HepG2 (cell line): ENCODE results near the gene EVI5. TPM values are rescaled to one million over a fixed set of nuclear protein-coding genes. Genes with fewer than 3 reads are reported as not detected.
A peak's percentile ranks its signal among the peaks of the same experiment; 100 is the strongest.

Source experiments
- HCFC1 ChIP-seq: fragments of 150-350 bp; IDR thresholded peaks from 2 replicates; pipeline ENCODE4 v1.6.1; 2014; ENCODE audit warnings: low read depth, low read length
- KDM5A ChIP-seq: fragments of 200-600 bp; sonication (generic); IDR thresholded peaks from 2 replicates; pipeline ENCODE4 v1.7.0; 2018; ENCODE audit warnings: antibody characterized with exemption, mild to moderate bottlenecking, low read length, borderline replicate concordance
- NFKB2 ChIP-seq: sonication (generic); formaldehyde crosslinking; IDR thresholded peaks from 2 replicates; pipeline ENCODE4 v1.4.0; 2020; ENCODE audit warnings: missing genetic modification reagents, borderline replicate concordance
- YEATS4 ChIP-seq: sonication (generic); formaldehyde crosslinking; IDR thresholded peaks from 2 replicates; pipeline ENCODE4 v1.4.0; 2020; ENCODE audit warnings: missing genetic modification reagents, borderline replicate concordance
- ZFP36 ChIP-seq: fragments of 150-350 bp; IDR thresholded peaks from 2 replicates; pipeline ENCODE4 v1.6.1; 2018; ENCODE audit warnings: borderline replicate concordance, low read length, low read depth; ENCODE audit not compliant: partially characterized antibody
- ZNF101 ChIP-seq: sonication (generic); formaldehyde crosslinking; IDR thresholded peaks from 2 replicates; pipeline ENCODE4 v1.4.0; 2020; ENCODE audit warnings: mild to moderate bottlenecking, low read depth, missing genetic modification reagents, borderline replicate concordance
- ZNF20 ChIP-seq: sonication (generic); formaldehyde crosslinking; IDR thresholded peaks from 2 replicates; pipeline ENCODE4 v1.4.0; 2020; ENCODE audit warnings: mild to moderate bottlenecking, moderate library complexity, missing genetic modification reagents
- ZNF33A ChIP-seq: sonication (generic); formaldehyde crosslinking; IDR thresholded peaks from 2 replicates; pipeline ENCODE4 v1.5.1; 2020; ENCODE audit warnings: missing genetic modification reagents, mild to moderate bottlenecking, moderate library complexity, borderline replicate concordance
- ZNF891 ChIP-seq: sonication (generic); formaldehyde crosslinking; IDR thresholded peaks from 2 replicates; pipeline ENCODE4 v1.5.0; 2020; ENCODE audit warnings: mild to moderate bottlenecking, missing genetic modification reagents
- polyA plus RNA-seq, 8 experiments: library from polyadenylated mRNA; depleted of rRNA in 3 of 8; stranded (reverse) in 7 of 8; unstranded in 1 of 8; fragments of >200 nt; fragmentation: Illumina TruSeq in 4 of 8; extraction: Trizol in 4 of 8; gene quantifications; 2 replicates each; pipeline versions ENCODE4 v1.2.1 to v1.2.3, GENCODE V29; 2011 to 2016; ENCODE audit warnings: low read depth in 4 of 8, missing spikeins in 1 of 8, mixed read lengths in 1 of 8; ENCODE audit not compliant: insufficient read depth in 1 of 8
- total RNA-seq, 5 experiments: library from RNA; depleted of rRNA; stranded (reverse); fragments of >200 nt; fragmentation: Illumina TruSeq; extraction: Trizol; gene quantifications; 2 replicates each; pipeline ENCODE4 v1.2.3, GENCODE V29; 2016; ENCODE audit warnings: low read depth in 1 of 5
- TF ChIP-seq, protein P1 (sequence below): sonication (generic); formaldehyde crosslinking; IDR thresholded peaks from 2 replicates; pipeline ENCODE4 v1.5.0; 2020; ENCODE audit warnings: missing genetic modification reagents
- TF ChIP-seq, protein P2 (sequence below): sonication (generic); formaldehyde crosslinking; IDR thresholded peaks from 2 replicates; pipeline ENCODE4 v1.4.0; 2020; ENCODE audit warnings: missing genetic modification reagents
- TF ChIP-seq, protein P3 (sequence below): fragments of 450-650 bp; IDR thresholded peaks from 2 replicates; pipeline ENCODE4 v1.6.1; 2016
- TF ChIP-seq, protein P4 (sequence below): sonication (generic); formaldehyde crosslinking; IDR thresholded peaks from 2 replicates; pipeline ENCODE4 v1.8.1; 2023; ENCODE audit warnings: missing genetic modification reagents, inconsistent platforms, borderline replicate concordance

Gene EVI5
- total and polyA plus RNA-seq, 2 of the 13 experiments (the other 11 are each of a cell fraction or from before 2014, with no cell fraction given): 4.0 to 12.6 TPM

DNA sequence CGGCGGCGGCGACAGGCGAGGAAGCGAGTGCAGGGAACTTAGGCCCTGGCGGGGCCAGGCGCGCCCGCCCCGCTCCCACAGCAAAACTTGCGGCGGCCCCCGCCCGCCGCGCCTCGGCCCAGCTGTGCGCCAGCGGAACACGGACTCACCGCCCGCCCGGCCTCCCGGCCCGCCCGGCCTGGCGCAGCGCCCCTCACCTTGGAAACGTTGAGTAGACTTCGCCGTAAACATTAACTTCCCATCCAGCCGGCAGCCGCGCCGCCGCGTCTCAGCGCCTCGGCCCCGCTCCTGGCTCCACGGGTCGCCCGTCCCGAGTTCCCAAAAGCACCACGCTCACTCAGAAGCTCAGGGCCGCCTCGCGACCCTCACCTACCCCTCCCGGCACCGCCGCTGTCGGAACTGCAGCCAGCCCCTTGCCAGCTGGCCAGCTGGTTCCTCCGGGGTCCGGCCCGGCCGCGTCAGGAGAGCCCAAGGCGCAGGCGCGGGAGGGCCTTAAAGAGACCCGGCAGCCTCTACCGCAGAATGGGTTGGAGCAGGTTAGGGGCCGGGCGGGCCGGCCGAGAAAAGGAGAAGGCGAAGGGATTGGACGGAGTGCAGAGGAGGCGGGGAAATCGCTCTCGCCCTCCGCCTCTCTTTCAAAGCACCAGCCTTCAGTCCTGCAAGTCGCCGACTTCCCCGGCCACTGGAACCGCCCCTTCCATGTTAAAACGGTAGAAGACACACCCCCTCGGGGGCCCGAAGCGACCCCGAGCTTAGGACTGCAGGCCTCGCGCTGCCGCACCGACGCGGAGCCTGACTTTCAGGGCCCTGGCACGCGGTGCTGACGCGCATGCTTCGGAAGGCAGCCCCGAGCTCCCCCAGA, at the start of gene EVI5 (continued):
- TF ChIP-seq, protein P1, sequence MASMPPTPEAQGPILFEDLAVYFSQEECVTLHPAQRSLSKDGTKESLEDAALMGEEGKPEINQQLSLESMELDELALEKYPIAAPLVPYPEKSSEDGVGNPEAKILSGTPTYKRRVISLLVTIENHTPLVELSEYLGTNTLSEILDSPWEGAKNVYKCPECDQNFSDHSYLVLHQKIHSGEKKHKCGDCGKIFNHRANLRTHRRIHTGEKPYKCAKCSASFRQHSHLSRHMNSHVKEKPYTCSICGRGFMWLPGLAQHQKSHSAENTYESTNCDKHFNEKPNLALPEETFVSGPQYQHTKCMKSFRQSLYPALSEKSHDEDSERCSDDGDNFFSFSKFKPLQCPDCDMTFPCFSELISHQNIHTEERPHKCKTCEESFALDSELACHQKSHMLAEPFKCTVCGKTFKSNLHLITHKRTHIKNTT (CRISPR knock-in tag): no peak
- TF ChIP-seq, protein P2, sequence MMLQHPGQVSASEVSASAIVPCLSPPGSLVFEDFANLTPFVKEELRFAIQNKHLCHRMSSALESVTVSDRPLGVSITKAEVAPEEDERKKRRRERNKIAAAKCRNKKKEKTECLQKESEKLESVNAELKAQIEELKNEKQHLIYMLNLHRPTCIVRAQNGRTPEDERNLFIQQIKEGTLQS (CRISPR knock-in tag): peak; percentile 74
- TF ChIP-seq ZNF101 (CRISPR knock-in tag) (0 out of 2 replicates have a peak, but pooled peaks have one; percentile 44), NFKB2 (CRISPR knock-in tag) (peak; percentile 100), HCFC1 (no peak), KDM5A (peak; percentile 32; the same call in 1 of the 2 replicates), ZNF891 (CRISPR knock-in tag) (peak; percentile 84), YEATS4 (peak; percentile 84), ZFP36 (no peak), ZNF20 (CRISPR knock-in tag) (no peak), ZNF33A (peak; percentile 92; the same call in 1 of the 2 replicates)
- TF ChIP-seq, protein P3, sequence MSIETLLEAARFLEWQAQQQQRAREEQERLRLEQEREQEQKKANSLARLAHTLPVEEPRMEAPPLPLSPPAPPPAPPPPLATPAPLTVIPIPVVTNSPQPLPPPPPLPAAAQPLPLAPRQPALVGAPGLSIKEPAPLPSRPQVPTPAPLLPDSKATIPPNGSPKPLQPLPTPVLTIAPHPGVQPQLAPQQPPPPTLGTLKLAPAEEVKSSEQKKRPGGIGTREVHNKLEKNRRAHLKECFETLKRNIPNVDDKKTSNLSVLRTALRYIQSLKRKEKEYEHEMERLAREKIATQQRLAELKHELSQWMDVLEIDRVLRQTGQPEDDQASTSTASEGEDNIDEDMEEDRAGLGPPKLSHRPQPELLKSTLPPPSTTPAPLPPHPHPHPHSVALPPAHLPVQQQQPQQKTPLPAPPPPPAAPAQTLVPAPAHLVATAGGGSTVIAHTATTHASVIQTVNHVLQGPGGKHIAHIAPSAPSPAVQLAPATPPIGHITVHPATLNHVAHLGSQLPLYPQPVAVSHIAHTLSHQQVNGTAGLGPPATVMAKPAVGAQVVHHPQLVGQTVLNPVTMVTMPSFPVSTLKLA: no peak
- TF ChIP-seq, protein P4, sequence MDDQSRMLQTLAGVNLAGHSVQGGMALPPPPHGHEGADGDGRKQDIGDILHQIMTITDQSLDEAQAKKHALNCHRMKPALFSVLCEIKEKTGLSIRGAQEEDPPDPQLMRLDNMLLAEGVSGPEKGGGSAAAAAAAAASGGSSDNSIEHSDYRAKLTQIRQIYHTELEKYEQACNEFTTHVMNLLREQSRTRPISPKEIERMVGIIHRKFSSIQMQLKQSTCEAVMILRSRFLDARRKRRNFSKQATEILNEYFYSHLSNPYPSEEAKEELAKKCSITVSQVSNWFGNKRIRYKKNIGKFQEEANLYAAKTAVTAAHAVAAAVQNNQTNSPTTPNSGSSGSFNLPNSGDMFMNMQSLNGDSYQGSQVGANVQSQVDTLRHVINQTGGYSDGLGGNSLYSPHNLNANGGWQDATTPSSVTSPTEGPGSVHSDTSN (CRISPR knock-in tag): peak; percentile 88
